ENCODE measurements around the gene WDHD1. TPM values are rescaled to one million over a fixed set of nuclear protein-coding genes. Genes with fewer than 3 reads are reported as not detected.
"Not testable (repeated sequence)": the region's sequence is repeated elsewhere in the genome, so short reads cannot be mapped to it uniquely, and the experiment has no call there.

Gene WDHD1
- total RNA-seq, 2 experiments from 2014 or later, result 61.1 to 62.9 TPM

DNA sequence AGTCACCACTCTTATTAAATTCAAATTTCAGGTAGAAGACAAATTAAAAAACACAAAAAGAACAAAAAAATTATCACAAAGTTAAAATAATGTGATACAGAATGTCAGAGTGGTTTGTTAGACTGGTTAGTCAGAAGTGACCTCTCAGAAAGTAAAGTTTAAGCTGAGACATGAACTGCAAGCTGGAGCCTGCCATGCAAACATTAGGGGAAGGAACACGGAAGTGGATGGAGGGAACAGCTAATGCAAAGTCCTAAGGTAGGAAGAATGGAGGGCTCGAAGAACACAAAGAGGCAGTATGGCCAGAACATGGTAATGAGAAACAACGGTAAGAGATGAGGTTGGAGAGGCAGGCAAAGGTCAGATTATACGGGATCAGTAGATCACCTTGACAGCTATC is 41.7 kb downstream of the WDHD1 start:
- CTCF ChIA-PET, result no interaction called here
- intact Hi-C loops (cut with micrococcal nuclease), result no loop called here
- no peak for DNase-seq
- H3K27me3 Mint-ChIP-seq (ENCODE audit: low read depth), result no peaks in the 10 kb centered on the region
- no peaks in the 10 kb centered on the region for H3K9me3 Mint-ChIP-seq
- peaks cover 44% of the 10 kb centered on the region for H3K36me3 Mint-ChIP-seq (ENCODE audit: low read depth)
- H3K27ac Mint-ChIP-seq, result no peak overlapping the region
- H3K4me3 Mint-ChIP-seq, result no peak overlapping the region
- H3K4me1 Mint-ChIP-seq (ENCODE audit: low read depth), result no peaks in the 10 kb centered on the region

DNA sequence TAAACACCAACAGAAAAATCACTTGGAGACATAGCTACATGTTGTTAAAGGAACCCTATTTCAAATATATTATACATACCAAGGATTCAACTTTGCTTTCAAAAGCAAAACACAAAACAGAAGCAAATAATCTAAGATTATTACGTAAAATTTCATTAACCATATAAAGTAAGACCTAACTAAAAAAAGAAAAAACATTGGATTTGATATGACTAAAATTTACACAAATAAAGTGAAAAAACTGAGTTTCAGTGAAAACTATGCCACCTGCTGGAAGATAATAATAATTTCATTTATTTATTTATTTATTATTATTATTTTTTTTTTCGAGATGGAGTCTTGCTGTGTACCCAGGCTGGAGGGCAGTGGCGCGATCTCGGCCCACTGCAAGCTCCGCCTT is 45.2 kb downstream of the WDHD1 start:
- H3K4me3 Mint-ChIP-seq, result no peak overlapping the region
- intact Hi-C loops (cut with micrococcal nuclease), result no loop called here
- no peaks in the 10 kb centered on the region for H3K4me1 Mint-ChIP-seq (ENCODE audit: low read depth)
- no peak overlapping the region for H3K27ac Mint-ChIP-seq
- no peak for DNase-seq
- no peaks in the 10 kb centered on the region for H3K9me3 Mint-ChIP-seq
- CTCF ChIA-PET, result interaction anchor here (0.7 to 0.9 kb wide), 4 partner anchors 18 to 372 kb away, joined by 3 to 6 read pairs (median 3); no protein-coding TSS in a partner anchor
- no peaks in the 10 kb centered on the region for H3K27me3 Mint-ChIP-seq (ENCODE audit: low read depth)
- peaks cover 44% of the 10 kb centered on the region for H3K36me3 Mint-ChIP-seq (ENCODE audit: low read depth)

DNA sequence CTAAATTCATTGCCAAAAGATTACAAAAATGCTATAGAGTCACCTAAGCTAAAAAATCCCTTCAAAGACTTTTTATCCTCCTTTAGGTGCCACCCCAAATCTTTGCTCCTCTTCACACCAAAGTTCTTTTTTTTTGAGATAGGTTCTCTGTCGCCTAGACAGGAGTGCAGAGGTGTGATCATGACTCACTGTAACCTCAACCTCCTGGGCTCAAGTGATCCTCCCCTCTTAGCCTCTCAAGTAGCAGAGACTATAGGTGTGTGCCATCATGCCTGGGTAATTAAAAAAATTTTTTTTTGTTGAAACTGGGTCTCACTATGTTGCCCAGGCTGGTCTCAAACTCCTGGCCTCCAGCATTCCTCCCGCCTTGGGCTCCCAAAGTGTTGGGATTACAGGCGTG is 47.9 kb downstream of the WDHD1 start:
- DNase-seq, result no peak
- no peaks in the 10 kb centered on the region for H3K9me3 Mint-ChIP-seq
- CTCF ChIA-PET, result interaction anchor here (0.6 kb wide), 1 partner anchor 218 kb away, joined by 3 read pairs; no protein-coding TSS in a partner anchor
- intact Hi-C loops (cut with micrococcal nuclease), result no loop called here
- peaks cover 39% of the 10 kb centered on the region for H3K36me3 Mint-ChIP-seq (ENCODE audit: low read depth)
- H3K27me3 Mint-ChIP-seq (ENCODE audit: low read depth), result no peaks in the 10 kb centered on the region
- no peak overlapping the region for H3K27ac Mint-ChIP-seq
- H3K4me1 Mint-ChIP-seq (ENCODE audit: low read depth), result no peaks in the 10 kb centered on the region
- H3K4me3 Mint-ChIP-seq, result no peak overlapping the region

DNA sequence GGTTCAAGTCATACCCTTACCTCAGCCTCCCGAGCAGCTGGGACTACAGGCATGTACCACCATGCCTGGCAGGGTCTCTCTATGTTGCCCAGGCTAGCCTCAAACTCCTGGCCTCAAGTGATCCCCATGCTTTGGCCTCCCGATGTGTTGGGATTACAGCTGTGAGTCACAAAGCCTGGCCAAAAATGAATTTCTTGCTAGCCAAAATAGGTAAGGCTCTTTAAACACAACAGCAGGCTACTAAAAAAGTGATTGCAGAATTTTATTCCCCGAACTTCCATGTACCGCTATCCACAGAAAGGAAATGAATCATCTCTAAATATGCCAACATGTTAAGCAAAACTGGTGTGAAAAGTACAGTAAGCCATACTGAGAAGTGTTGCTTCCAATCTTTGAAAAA is 50.6 kb downstream of the WDHD1 start:
- H3K9me3 Mint-ChIP-seq, result no peaks in the 10 kb centered on the region
- DNase-seq, result no peak
- intact Hi-C loops (cut with micrococcal nuclease), result no loop called here
- peaks cover 42% of the 10 kb centered on the region for H3K36me3 Mint-ChIP-seq (ENCODE audit: low read depth)
- no peak overlapping the region for H3K4me3 Mint-ChIP-seq
- no peaks in the 10 kb centered on the region for H3K27me3 Mint-ChIP-seq (ENCODE audit: low read depth)
- no peaks in the 10 kb centered on the region for H3K4me1 Mint-ChIP-seq (ENCODE audit: low read depth)
- CTCF ChIA-PET, result no interaction called here
- no peak overlapping the region for H3K27ac Mint-ChIP-seq

DNA sequence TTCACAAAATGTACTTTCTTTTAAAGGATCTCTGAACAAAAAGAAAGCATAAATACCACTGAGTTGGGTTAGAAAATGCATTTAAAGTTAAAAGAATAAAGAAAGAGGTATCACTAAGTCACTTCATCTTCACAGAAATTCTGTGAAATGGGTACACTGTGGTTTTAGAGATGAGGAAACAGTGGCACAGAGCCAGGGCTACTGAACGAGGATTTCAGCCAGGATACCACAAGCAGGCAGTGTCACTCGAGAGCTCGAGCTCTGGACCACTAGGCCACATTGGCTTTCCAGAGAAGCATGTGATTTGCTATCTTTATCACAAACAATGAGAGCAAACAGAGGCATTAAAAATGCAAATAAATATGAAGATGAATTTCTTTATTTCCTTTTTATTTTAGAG is 51.0 kb downstream of the WDHD1 start:
- H3K27ac Mint-ChIP-seq, result no peak overlapping the region
- intact Hi-C loops (cut with micrococcal nuclease), result no loop called here
- no peak for DNase-seq
- H3K36me3 Mint-ChIP-seq (ENCODE audit: low read depth), result peaks cover 42% of the 10 kb centered on the region
- no peaks in the 10 kb centered on the region for H3K4me1 Mint-ChIP-seq (ENCODE audit: low read depth)
- CTCF ChIA-PET, result no interaction called here
- H3K27me3 Mint-ChIP-seq (ENCODE audit: low read depth), result no peaks in the 10 kb centered on the region
- H3K9me3 Mint-ChIP-seq, result no peaks in the 10 kb centered on the region
- no peak overlapping the region for H3K4me3 Mint-ChIP-seq

DNA sequence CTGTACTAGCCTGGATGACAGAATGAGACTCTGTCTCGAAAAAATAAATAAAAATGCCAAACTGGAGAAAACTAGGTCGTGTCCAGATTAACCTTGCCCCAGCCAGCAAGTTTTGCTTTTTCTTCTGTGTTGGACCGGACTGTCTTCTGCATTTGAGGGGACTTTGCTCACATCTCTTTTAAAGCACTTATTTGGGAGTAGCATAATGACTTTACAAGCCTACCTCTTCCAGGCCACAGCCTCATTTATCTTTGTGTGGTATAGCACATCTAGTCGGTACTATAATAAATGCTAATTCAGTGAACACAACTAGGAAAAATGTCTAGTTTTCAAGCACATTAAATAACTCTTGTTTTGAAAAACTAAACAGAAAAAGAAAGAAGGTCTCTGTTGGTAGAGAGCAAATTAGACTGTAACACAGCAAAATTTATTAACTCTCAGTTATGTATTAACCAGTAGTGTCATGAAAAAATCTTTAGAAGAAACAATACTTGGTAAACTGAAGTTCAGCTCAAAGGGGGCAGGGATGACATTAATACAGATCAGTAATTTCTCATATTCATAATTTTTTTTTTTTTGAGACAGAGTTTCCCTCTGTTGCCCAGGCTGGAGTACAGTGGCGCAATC is 52.0 kb downstream of the WDHD1 start:
- CTCF ChIA-PET, result interaction anchor here (0.6 kb wide), 1 partner anchor 83 kb away, joined by 3 read pairs; no protein-coding TSS in a partner anchor
- Mint-ChIP-seq H3K27me3 (ENCODE audit: low read depth) (no peaks in the 10 kb centered on the region), H3K36me3 (ENCODE audit: low read depth) (peaks cover 43% of the 10 kb centered on the region), H3K4me3 (no peak overlapping the region), H3K4me1 (ENCODE audit: low read depth) (no peaks in the 10 kb centered on the region), H3K9me3 (no peaks in the 10 kb centered on the region), H3K27ac (no peak overlapping the region)
- no peak for DNase-seq
- intact Hi-C loops (cut with micrococcal nuclease), result no loop called here

DNA sequence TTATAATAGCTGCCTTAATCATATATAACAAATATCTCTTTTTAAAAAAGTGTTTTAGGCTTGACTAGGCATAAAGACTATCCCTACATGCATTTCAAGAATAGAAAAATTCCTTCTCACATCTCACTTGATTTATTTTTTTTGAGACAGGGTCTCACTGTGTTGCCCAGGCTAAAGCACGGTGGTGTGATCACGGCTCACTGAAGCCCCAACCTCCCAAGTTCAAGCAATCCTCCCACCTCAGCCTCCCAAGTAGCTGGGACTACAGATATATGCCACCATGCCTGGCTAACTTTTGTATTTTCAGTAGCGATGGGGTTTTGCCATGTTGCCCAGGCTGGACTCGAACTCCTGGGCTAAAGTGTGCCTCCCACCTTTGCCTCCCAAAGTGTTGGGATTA is 59.4 kb downstream of the WDHD1 start:
- no peak for DNase-seq
- Mint-ChIP-seq H3K4me3 (no peak overlapping the region), H3K4me1 (ENCODE audit: low read depth) (peaks cover 5% of the 10 kb centered on the region), H3K27me3 (ENCODE audit: low read depth) (no peaks in the 10 kb centered on the region), H3K36me3 (ENCODE audit: low read depth) (peaks cover 40% of the 10 kb centered on the region), H3K27ac (no peak overlapping the region), H3K9me3 (no peaks in the 10 kb centered on the region)
- intact Hi-C loops (cut with micrococcal nuclease), result no loop called here
- CTCF ChIA-PET, result interaction anchor here (0.9 kb wide), 1 partner anchor 10 kb away, joined by 3 read pairs; no protein-coding TSS in a partner anchor

DNA sequence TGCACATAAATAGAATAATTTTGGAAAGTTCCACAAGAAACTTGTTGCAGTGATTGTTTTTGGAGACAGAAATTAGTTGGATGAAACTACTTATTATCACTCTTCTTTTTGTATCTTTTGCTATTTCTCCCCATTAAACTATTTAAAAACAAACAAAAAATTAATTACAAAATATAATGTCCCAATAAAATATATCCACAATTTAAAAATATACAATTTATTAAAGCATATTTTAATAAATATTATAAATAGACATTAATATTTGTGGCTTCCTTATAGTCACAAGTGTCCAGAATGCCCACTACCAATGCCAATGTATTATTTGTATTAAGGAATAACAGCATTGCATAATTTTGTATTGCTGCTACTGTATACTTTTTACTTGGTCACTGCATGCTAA is 71.8 kb downstream of the WDHD1 start:
- Mint-ChIP-seq H3K4me1 (ENCODE audit: low read depth) (no peaks in the 10 kb centered on the region), H3K9me3 (no peaks in the 10 kb centered on the region), H3K36me3 (ENCODE audit: low read depth) (peaks cover 44% of the 10 kb centered on the region), H3K4me3 (no peak overlapping the region), H3K27ac (no peak overlapping the region), H3K27me3 (ENCODE audit: low read depth) (no peaks in the 10 kb centered on the region)
- intact Hi-C loops (cut with micrococcal nuclease), result loop anchor here (10.0 kb wide), 1 partner anchor 420 kb away; no protein-coding TSS in a partner anchor
- DNase-seq, result no peak
- CTCF ChIA-PET, result no interaction called here

DNA sequence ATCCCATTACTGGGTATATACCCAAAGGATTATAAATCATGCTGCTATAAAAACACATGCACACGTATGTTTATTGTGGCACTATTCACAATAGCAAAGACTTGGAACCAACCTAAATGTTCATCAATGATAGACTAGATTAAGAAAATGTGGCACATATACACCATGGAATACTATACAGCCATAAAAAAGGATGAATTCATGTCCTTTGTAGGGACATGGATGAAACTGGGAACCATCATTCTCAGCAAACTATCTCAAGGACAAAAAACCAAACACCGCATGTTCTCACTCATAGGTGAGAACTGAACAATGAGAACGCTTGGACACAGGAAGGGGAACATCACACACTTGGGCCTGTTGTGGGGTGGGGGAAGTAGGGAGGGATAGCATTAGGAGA is 73.3 kb downstream of the WDHD1 start:
- H3K27me3 Mint-ChIP-seq (ENCODE audit: low read depth), result not testable (repeated sequence)

DNA sequence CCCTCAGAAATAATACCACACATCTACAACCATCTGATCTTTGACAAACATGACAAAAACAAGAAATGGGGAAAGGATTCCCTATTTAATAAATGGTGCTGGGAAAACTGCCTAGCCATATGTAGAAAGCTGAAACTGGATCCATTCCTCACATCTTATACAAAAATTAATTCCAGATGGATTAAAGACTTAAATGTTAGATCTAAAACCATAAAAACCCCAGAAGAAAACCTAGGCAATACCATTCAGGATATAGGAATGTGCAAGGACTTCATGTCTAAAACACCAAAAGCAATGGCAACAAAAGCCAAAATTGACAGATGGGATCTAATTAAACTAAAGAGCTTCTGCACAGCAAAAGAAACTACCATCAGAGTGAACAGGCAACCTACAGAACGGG is 74.1 kb downstream of the WDHD1 start:
- H3K27ac Mint-ChIP-seq; CTCF ChIA-PET; H3K4me1 Mint-ChIP-seq (ENCODE audit: low read depth); H3K9me3 Mint-ChIP-seq; H3K4me3 Mint-ChIP-seq; DNase-seq; H3K27me3 Mint-ChIP-seq (ENCODE audit: low read depth): not testable (repeated sequence)
- peaks cover 54% of the 10 kb centered on the region for H3K36me3 Mint-ChIP-seq (ENCODE audit: low read depth)
- intact Hi-C loops (cut with micrococcal nuclease), result loop anchor here (10.0 kb wide), 1 partner anchor 418 kb away; no protein-coding TSS in a partner anchor

More for the DNA sequence above, 73.3 kb downstream of the WDHD1 start:
- H3K4me1 Mint-ChIP-seq (ENCODE audit: low read depth); H3K4me3 Mint-ChIP-seq; CTCF ChIA-PET; H3K9me3 Mint-ChIP-seq; H3K27ac Mint-ChIP-seq; DNase-seq: not testable (repeated sequence)
- H3K36me3 Mint-ChIP-seq (ENCODE audit: low read depth), result peaks cover 50% of the 10 kb centered on the region
- intact Hi-C loops (cut with micrococcal nuclease), result loop anchor here (10.0 kb wide), 1 partner anchor 419 kb away; no protein-coding TSS in a partner anchor

DNA sequence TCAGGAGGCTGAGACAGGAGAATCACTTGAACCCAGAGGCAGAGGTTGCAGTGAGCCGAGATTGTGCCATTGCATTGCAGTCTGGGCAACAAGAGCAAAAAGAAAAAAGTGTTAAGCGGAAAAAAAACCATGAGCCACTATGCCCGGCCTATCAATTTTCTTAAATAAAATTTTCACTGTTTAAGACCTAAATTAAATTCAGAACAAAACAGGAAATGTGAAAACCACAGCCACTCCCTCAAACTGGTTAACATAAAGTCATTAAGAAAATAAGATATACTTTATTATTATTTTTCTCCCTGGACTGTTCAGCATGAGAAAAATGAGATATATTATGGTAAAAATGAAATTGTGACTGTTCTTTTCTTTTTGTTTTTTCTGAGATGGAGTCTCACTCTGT is 79.7 kb downstream of the WDHD1 start:
- Mint-ChIP-seq H3K36me3 (ENCODE audit: low read depth) (peaks cover 48% of the 10 kb centered on the region), H3K4me1 (ENCODE audit: low read depth) (peaks cover 3% of the 10 kb centered on the region), H3K27me3 (ENCODE audit: low read depth) (no peaks in the 10 kb centered on the region), H3K27ac (no peak overlapping the region), H3K9me3 (peaks cover 5% of the 10 kb centered on the region), H3K4me3 (no peak overlapping the region)
- CTCF ChIA-PET, result no interaction called here
- DNase-seq, result no peak
- intact Hi-C loops (cut with micrococcal nuclease), result no loop called here

DNA sequence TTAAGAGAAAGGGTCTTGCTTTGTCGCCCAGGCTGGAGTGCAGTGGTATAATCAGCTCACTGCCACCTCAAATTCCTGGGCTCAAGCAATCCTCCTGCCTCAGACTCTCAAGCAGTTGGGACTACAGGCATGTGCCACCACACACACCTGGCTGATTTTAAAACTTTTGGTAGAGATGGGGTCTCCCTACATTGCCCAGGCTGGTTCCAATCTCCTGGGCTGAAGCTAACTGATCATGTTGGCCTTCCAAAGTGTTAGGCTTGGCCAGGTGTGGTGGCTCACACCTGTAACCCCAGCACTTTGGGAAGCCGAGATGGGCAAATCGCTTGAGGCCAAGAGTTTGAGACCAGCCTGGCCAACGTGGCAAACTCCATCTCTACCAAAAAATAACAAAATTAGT is 80.4 kb downstream of the WDHD1 start:
- no peaks in the 10 kb centered on the region for H3K27me3 Mint-ChIP-seq (ENCODE audit: low read depth)
- no peak overlapping the region for H3K27ac Mint-ChIP-seq
- peaks cover 3% of the 10 kb centered on the region for H3K4me1 Mint-ChIP-seq (ENCODE audit: low read depth)
- no peak overlapping the region for H3K4me3 Mint-ChIP-seq
- no peak for DNase-seq
- peaks cover 41% of the 10 kb centered on the region for H3K36me3 Mint-ChIP-seq (ENCODE audit: low read depth)
- CTCF ChIA-PET, result no interaction called here
- peaks cover 5% of the 10 kb centered on the region for H3K9me3 Mint-ChIP-seq
- intact Hi-C loops (cut with micrococcal nuclease), result no loop called here

DNA sequence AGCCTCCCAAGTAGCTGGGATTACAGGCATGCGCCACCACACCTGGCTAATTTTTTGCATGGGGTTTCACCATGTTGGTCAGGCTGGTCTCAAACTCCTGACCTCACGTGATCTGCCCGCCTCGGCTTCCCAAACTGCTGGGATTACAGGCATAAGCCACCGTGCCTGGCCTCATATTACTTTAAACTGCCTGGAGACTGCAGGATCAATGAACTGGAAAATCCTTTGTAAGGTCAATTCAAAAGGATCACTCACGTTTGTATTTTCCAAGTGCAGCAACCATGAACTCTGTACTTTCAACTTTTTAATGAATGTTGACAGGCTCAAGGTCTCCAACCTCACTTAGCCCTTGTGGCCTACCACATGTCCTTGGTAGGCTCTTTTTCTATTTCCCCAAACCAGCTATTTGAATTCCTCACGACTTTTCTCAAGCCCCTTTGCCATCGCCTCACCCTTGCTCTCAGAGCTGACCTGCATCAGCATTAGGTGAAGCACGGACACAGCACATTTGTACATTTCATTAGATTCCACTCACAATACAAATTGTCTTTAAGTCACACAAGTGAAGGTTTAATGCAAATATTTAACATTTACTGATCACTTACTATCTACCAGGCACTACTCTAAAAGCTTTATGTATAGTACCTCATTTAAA is 82.0 kb downstream of the WDHD1 start:
- no peak overlapping the region for H3K27ac Mint-ChIP-seq
- no peak for DNase-seq
- CTCF ChIA-PET, result interaction anchor here (0.6 kb wide), 1 partner anchor 1711 kb away, joined by 4 read pairs; no protein-coding TSS in a partner anchor
- intact Hi-C loops (cut with micrococcal nuclease), result no loop called here
- H3K4me3 Mint-ChIP-seq, result no peak overlapping the region
- H3K27me3 Mint-ChIP-seq (ENCODE audit: low read depth), result no peaks in the 10 kb centered on the region
- H3K9me3 Mint-ChIP-seq, result peaks cover 5% of the 10 kb centered on the region
- peaks cover 3% of the 10 kb centered on the region for H3K4me1 Mint-ChIP-seq (ENCODE audit: low read depth)
- peaks cover 43% of the 10 kb centered on the region for H3K36me3 Mint-ChIP-seq (ENCODE audit: low read depth)
